PC-9 (cell line): ENCODE results near the gene UPK1A.

ENCODE experiments used
- CTCF ChIP-seq: fragments of 200-600 bp; sonication (generic); conservative IDR thresholded peaks from 2 replicates; pipeline ENCODE4 v1.6.1; 2017; ENCODE audit warnings: mixed run types, antibody characterized with exemption, mild to moderate bottlenecking, moderate library complexity
- EZH2 ChIP-seq: fragments of 200-600 bp; sonication (generic); IDR thresholded peaks from 2 replicates; pipeline ENCODE4 v1.8.0; 2017; ENCODE audit warnings: antibody characterized with exemption, low read depth

DNA sequence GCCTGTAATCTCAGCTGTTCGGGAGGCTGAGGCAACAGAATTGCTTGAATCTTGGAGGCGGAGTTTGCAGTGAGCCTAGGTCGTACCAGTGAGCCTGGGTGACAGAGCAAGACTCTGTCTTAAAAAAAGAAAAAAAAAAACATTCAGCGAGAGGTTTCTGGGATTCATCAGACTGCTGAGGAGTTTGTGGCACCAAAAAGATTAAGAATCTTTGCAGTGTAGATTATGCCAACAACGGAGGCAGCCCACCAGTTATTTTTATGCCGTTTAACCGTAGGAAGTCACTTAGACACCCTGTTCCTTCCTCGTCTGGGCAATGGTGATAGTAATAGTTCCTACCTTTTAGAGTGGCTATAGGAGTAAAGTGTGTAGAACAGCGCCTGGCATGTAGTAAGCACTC, 15.7 kb upstream of the UPK1A start:
- TF ChIP-seq CTCF (no peak), EZH2 (no peak)
